Caki2 (cell line): Measurements from ENCODE around the gene ANKAR. TPM values are rescaled to one million over a fixed set of nuclear protein-coding genes. Genes with fewer than 3 reads are reported as not detected.
"Not testable (repeated sequence)": the region's sequence is repeated elsewhere in the genome, so short reads cannot be mapped to it uniquely, and the experiment has no call there.

ENCODE experiments used
- DNase-seq: peaks from one replicate; pipeline ENCODE4 v3.0.0-alpha.2; 2015; ENCODE audit warnings: low read depth
- in situ Hi-C: cut with HindIII; loops from 2 replicates; pipeline ENCODE4 v1.10.0; 2016; ENCODE audit warnings: low sequenced_read_pairs, low pct_unique_long_range_greater_than_20kb, mixed read lengths
- total RNA-seq: library from RNA; depleted of rRNA; stranded (reverse); fragments of >200 nt; shearing (Covaris generic); gene quantifications from 2 replicates; pipeline ENCODE4 v1.2.3, GENCODE V29; 2014; ENCODE audit warnings: low replicate concordance; rRNA removed

The ANKAR gene
- total RNA-seq, 1 experiment from 2014 or later, result 2.7 TPM

- DNase-seq, result no peak
- in situ Hi-C loops, result no loop called here
Observed at GRCh38 chr2:189696223-189696622, 21.8 kb downstream of the ANKAR start.

DNA sequence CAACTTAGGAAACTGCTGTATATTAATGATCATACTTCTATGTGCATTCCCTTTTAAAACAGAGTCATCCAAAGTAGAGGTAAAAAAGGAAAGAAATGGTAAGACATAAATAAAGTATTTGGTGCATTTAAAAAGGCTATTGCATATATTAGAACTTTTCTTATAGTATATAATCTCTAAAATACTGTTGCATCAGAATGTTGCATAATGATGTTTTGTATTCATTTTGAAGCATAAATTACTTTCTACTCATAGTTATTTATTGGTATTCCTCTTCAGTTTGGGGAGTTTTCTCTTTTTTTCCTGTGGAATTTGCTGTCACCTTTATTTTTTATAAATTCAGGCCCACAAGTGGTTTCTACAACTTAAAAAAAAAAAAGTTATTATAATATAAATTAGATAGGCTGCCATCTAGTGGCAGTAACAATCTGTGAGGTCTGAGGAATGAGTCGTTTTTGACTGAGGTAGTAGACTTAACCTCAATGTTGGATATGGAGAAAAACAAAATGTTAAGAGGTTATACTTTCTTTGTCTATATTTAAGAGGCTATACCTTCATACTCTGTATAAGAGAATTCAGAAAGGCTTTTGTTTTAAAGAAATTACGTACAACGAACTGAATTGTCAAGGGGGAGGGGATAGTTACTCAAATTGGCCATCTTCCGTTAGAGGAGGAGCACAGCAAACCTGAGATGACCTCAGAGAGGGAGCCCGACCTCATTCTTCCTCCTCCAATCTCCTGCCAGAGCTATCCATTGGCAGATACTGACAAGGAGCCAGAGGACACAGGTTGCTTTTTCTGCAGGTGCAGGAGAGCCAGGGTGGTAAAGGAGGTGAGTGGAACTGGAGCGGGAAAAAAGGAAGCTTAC is 23.8 kb downstream of the ANKAR start:
- in situ Hi-C loops, result no loop called here
- peak; percentile 36 for DNase-seq

DNA sequence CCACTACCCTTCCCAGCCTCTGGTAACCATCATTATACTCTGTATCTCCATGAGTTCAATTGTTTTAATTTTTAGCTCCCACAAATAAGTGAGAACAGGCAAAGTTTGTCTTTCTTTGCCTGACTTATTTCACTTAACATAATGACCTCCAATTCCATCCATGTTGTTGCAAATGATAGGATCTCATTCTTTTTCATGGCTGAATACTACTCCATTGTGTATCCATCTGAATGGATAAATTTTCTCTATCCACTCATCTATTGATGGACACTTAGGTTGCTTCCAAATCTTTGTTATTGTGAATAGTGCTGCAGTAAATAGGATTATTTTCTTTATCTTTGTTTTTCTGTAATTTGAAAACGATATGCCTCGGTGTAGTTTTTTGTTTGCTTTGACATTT is 26.2 kb downstream of the ANKAR start:
- in situ Hi-C loops, result no loop called here

GRCh38 chr2:189702071-189702470 is 27.6 kb downstream of the ANKAR start:
- DNase-seq, result no peak
- in situ Hi-C loops, result no loop called here

More for the DNA sequence above, 26.2 kb downstream of the ANKAR start:
- no peak for DNase-seq

GRCh38 chr2:189709501-189710221 is 35.2 kb downstream of the ANKAR start:
- in situ Hi-C loops, result no loop called here

GRCh38 chr2:189717593-189717992 is 43.1 kb downstream of the ANKAR start:
- DNase-seq, in situ Hi-C loops: not testable (repeated sequence)

More at GRCh38 chr2:189709501-189710221, 35.2 kb downstream of the ANKAR start:
- DNase-seq, result no peak

- in situ Hi-C loops, result no loop called here
- DNase-seq, result no peak
Observed at GRCh38 chr2:189719571-189719970, 45.1 kb downstream of the ANKAR start.

DNA sequence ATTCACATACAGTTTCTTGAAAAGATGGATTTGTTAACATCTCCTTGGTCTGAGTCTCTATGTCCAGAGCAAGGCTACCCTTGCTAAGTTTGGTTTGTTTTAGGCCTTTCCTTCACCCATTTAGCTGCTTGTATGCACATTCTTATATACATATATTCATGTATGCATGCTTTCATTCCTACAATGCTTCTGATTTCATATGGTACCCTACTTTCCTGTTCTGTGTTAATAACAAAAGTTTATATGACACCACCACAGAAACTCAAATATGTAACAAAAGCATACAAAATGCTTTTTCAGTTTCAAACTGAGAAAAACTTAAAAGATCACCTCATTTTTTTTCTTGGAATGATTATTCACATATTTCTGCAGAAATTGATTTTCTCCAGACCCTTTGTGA is 48.7 kb downstream of the ANKAR start:
- in situ Hi-C loops, result no loop called here
- DNase-seq, result no peak

Other genes with a start within 250 kb of the ANKAR start
- gene WDR75, start 233.2 kb upstream of the ANKAR start, total RNA-seq, result 30.8 and 41.1 TPM in 2 replicates
- 7.4 and 7.9 TPM in 2 replicates for gene SLC40A1, start 93.9 kb upstream of the ANKAR start, total RNA-seq
- 33.2 and 39.5 TPM in 2 replicates for gene ASNSD1, start 13.2 kb upstream of the ANKAR start, total RNA-seq
- 11.2 and 25.5 TPM in 2 replicates for gene OSGEPL1, start 88.1 kb downstream of the ANKAR start, total RNA-seq
- gene ORMDL1, start 109.7 kb downstream of the ANKAR start, total RNA-seq, result 33.8 and 39.8 TPM in 2 replicates
- 11.1 and 19.2 TPM in 2 replicates for gene PMS1, start 109.8 kb downstream of the ANKAR start, total RNA-seq